Memory B cell (primary cell): ENCODE results near the gene ATP4B.

Experiments used
- ATAC-seq: fragments of 150-1000 bp; cut with Tn5 transposase; 2 replicates; pipeline ENCODE4 v1.10.0; 2021; ENCODE audit warnings: low read depth, mild to moderate bottlenecking, moderate library complexity
- DNase-seq, 2 donors: peaks; one replicate each; pipeline ENCODE4 v3.0.0; 2022; ENCODE audit warnings: low spot score in 2 of 2
- H3K27ac Mint-ChIP-seq: one replicate; pipeline ENCODE4 v1.8.0; 2022; ENCODE audit warnings: mild to moderate bottlenecking, moderate library complexity, mixed read lengths
- H3K27me3 Mint-ChIP-seq: one replicate; pipeline ENCODE4 v1.8.0; 2022; ENCODE audit warnings: mixed read lengths
- H3K36me3 Mint-ChIP-seq: one replicate; pipeline ENCODE4 v1.8.0; 2022; ENCODE audit warnings: mild to moderate bottlenecking, mixed read lengths
- H3K4me1 Mint-ChIP-seq: one replicate; pipeline ENCODE4 v1.8.0; 2022; ENCODE audit warnings: mixed read lengths
- H3K4me3 Mint-ChIP-seq: one replicate; pipeline ENCODE4 v1.8.0; 2022; ENCODE audit warnings: mild to moderate bottlenecking, moderate library complexity, mixed read lengths
- H3K9me3 Mint-ChIP-seq: one replicate; pipeline ENCODE4 v1.8.0; 2022; ENCODE audit warnings: mixed read lengths

Gene ATP4B

DNA sequence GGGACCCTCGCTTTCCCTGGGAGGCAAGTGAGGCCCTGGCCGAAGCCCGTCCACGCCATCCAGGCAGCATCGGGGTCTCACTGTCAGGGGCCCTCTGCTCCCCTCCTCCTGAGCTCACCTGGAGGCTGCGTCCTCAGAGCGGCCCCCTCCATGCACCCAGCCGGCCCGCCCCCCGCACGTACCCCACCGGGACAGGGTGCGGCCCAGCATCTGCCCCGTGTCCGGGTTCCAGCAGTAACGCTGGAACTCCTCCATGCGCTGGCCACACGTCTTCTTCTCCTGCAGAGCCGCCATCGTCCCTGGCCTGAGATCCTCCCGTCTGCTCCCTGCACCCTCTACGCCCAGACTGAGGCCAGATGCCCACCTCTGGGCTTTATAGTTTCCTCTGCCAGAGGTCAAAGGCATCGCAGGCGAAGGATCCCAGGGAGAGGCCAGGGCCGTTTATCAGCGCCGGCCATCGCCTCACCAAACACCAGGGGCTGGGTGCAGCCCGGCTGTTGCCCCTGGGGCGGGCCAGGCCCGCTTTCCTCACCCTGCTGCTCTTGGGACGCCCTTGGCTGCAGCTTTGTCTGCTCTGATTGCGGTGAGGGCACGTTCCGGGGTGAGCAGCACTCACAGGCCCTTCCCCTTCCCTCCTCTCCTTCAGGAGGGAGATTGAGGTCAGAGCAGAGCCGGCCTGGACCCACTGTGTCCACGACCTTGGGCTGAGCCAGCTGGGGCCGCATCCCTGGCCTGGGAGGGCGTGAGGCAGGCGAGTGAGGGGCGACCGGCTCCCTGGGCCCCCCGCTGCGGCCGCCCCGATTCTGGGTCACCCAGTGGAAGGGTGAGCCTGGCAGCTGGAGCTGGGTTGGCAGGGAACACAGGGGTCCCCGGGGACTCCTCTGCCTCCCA lies at the start of gene ATP4B:
Gene ATP4B, minus strand, starts transcription at position 348 of the 891 bp plus-strand sequence. Its CDS starts 54 bp downstream, at position 294.
- Mint-ChIP-seq H3K27ac (no peak within 1 kb of the TSS), H3K4me1 (no peaks in the 10 kb centered on the region), H3K4me3 (no peak within 1 kb of the TSS), H3K36me3 (peaks cover 2% of the 10 kb centered on the region), H3K9me3 (peaks cover 12% of the 10 kb centered on the region), H3K27me3 (no peaks in the 10 kb centered on the region)
- DNase-seq: no peak
- no peak for ATAC-seq

DNA sequence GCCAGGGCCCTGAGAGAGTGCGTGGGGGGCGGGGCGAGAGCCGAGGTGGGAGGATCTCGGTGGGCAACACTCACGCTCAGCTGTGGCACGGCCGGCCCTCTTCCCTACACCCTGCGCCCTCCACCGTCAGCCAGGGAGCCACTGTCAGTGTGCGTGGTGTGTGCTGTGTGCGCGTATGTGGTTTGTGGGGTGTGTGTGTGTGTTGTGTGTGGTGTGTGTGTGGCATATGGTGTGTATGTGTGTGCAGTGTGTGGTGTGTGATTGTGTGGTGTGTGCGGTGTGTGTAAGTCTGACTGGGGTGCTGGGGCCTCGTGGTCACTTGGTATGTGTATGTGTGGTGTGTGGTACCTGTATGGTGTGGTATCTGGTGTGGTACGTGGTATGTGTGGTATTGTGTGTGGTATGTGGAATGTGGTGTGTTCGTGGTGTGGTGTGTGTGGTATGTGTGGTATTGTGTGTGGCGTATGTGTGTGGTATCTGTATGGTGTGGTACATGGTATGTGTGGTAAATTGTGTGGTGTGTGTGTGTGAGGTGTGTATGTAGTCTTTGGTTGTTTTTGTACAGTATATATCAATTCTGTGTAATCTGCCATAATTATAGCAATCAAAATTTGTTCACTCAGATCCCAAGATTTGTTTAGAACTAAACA lies 14.1 kb upstream of the ATP4B start:
- H3K9me3 Mint-ChIP-seq: no peaks in the 10 kb centered on the region
- no peaks in the 10 kb centered on the region for H3K36me3 Mint-ChIP-seq
- no peak for ATAC-seq
- no peak for DNase-seq
- H3K4me3 Mint-ChIP-seq: no peak overlapping the region
- peaks cover 3% of the 10 kb centered on the region for H3K4me1 Mint-ChIP-seq
- H3K27me3 Mint-ChIP-seq: peaks cover 11% of the 10 kb centered on the region
- H3K27ac Mint-ChIP-seq: no peak overlapping the region

- Mint-ChIP-seq H3K4me3 (no peak overlapping the region), H3K9me3 (no peaks in the 10 kb centered on the region), H3K36me3 (no peaks in the 10 kb centered on the region), H3K27ac (no peak overlapping the region), H3K27me3 (peaks cover 11% of the 10 kb centered on the region), H3K4me1 (peaks cover 3% of the 10 kb centered on the region)
- no peak for ATAC-seq
- DNase-seq: no peak
Measured at GRCh38 chr13:113671066-113672001, 13.3 kb upstream of the ATP4B start.

- Mint-ChIP-seq H3K4me1 (peaks cover 3% of the 10 kb centered on the region), H3K9me3 (no peaks in the 10 kb centered on the region), H3K36me3 (no peaks in the 10 kb centered on the region), H3K27me3 (peaks cover 11% of the 10 kb centered on the region), H3K27ac (no peak overlapping the region), H3K4me3 (no peak overlapping the region)
- ATAC-seq: no peak
- DNase-seq: no peak
Measured at GRCh38 chr13:113670541-113670940, 12.5 kb upstream of the ATP4B start.

- Mint-ChIP-seq H3K4me3 (no peak overlapping the region), H3K27me3 (peaks cover 13% of the 10 kb centered on the region), H3K27ac (no peak overlapping the region), H3K36me3 (no peaks in the 10 kb centered on the region), H3K9me3 (no peaks in the 10 kb centered on the region), H3K4me1 (peaks cover 3% of the 10 kb centered on the region)
- DNase-seq (no peak), ATAC-seq (no peak)
Measured at GRCh38 chr13:113669755-113670341, 11.8 kb upstream of the ATP4B start.

- ATAC-seq: no peak
- Mint-ChIP-seq H3K27ac (no peak overlapping the region), H3K36me3 (no peaks in the 10 kb centered on the region), H3K27me3 (peaks cover 13% of the 10 kb centered on the region), H3K9me3 (no peaks in the 10 kb centered on the region), H3K4me3 (no peak overlapping the region), H3K4me1 (peaks cover 3% of the 10 kb centered on the region)
- DNase-seq: no peak
Measured at GRCh38 chr13:113669231-113669754, 11.3 kb upstream of the ATP4B start.

GRCh38 chr13:113668491-113668971 lies 10.5 kb upstream of the ATP4B start:
- no peak for DNase-seq
- Mint-ChIP-seq H3K27ac (no peak overlapping the region), H3K4me1 (peaks cover 3% of the 10 kb centered on the region), H3K27me3 (peaks cover 13% of the 10 kb centered on the region), H3K36me3 (no peaks in the 10 kb centered on the region), H3K9me3 (no peaks in the 10 kb centered on the region), H3K4me3 (no peak overlapping the region)
- no peak for ATAC-seq

GRCh38 chr13:113667771-113668490 lies 9.9 kb upstream of the ATP4B start:
- ATAC-seq (no peak), DNase-seq (no peak)
- no peak overlapping the region for H3K4me3 Mint-ChIP-seq
- no peaks in the 10 kb centered on the region for H3K36me3 Mint-ChIP-seq
- peaks cover 13% of the 10 kb centered on the region for H3K27me3 Mint-ChIP-seq
- peaks cover 3% of the 10 kb centered on the region for H3K4me1 Mint-ChIP-seq
- no peak overlapping the region for H3K27ac Mint-ChIP-seq
- H3K9me3 Mint-ChIP-seq: no peaks in the 10 kb centered on the region

DNA sequence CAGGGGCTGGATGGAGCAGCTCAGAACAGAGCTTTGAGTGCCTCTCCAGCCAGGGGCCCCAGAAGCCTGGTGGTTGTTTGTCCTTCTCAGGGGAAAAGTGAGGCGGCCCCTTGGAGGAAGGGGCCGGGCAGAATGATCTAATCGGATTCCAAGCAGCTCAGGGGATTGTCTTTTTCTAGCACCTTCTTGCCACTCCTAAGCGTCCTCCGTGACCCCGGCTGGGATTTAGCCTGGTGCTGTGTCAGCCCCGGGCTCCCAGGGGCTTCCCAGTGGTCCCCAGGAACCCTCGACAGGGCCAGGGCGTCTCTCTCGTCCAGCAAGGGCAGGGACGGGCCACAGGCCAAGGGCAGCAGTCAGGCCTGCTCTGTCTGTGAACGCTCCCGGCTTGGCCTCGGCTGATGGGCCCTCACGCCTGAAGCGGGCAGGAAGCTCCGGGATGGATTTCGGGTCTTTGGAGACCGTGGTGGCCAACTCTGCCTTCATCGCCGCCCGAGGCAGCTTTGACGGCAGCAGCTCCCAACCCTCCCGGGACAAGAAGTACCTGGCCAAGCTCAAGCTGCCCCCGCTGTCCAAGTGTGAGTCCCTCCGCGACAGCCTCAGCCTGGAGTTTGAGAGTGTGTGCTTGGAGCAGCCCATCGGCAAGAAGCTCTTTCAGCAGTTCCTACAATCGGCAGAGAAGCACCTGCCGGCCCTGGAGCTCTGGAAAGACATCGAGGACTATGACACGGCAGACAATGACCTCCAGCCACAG lies 9.1 kb upstream of the ATP4B start, which contains the start of gene GRK1:
Gene GRK1, plus strand, starts transcription at position 269 of the 751 bp plus-strand sequence. Its CDS starts 168 bp downstream, at position 437.
- no peaks in the 10 kb centered on the region for H3K36me3 Mint-ChIP-seq
- no peak for DNase-seq

GRCh38 chr13:113666329-113666670 lies 8.3 kb upstream of the ATP4B start:
- DNase-seq (no peak), ATAC-seq (no peak)
- no peak overlapping the region for H3K27ac Mint-ChIP-seq
- no peaks in the 10 kb centered on the region for H3K36me3 Mint-ChIP-seq
- H3K4me3 Mint-ChIP-seq: no peak overlapping the region
- H3K4me1 Mint-ChIP-seq: no peaks in the 10 kb centered on the region
- peaks cover 7% of the 10 kb centered on the region for H3K9me3 Mint-ChIP-seq
- peaks cover 9% of the 10 kb centered on the region for H3K27me3 Mint-ChIP-seq

More for the DNA sequence above, 9.1 kb upstream of the ATP4B start, which contains the start of gene GRK1:
- no peak within 1 kb of the TSS for H3K27ac Mint-ChIP-seq
- peaks cover 10% of the 10 kb centered on the region for H3K27me3 Mint-ChIP-seq
- H3K4me3 Mint-ChIP-seq: no peak within 1 kb of the TSS
- ATAC-seq: no peak
- peaks cover under 1% of the 10 kb centered on the region for H3K4me1 Mint-ChIP-seq
- H3K9me3 Mint-ChIP-seq: peaks cover 1% of the 10 kb centered on the region

- DNase-seq: no peak
- peaks cover 9% of the 10 kb centered on the region for H3K27me3 Mint-ChIP-seq
- H3K9me3 Mint-ChIP-seq: peaks cover 10% of the 10 kb centered on the region
- ATAC-seq: no peak
- H3K4me3 Mint-ChIP-seq: no peak overlapping the region
- no peak overlapping the region for H3K27ac Mint-ChIP-seq
- no peaks in the 10 kb centered on the region for H3K4me1 Mint-ChIP-seq
- H3K36me3 Mint-ChIP-seq: peaks cover under 1% of the 10 kb centered on the region
Measured at GRCh38 chr13:113665597-113666328, 7.8 kb upstream of the ATP4B start.
